Ishikawa (cell line): ENCODE data around the gene SLC22A31.

Source experiments
- CEBPB ChIP-seq: IDR thresholded peaks from 2 replicates; pipeline ENCODE4 v1.6.1; 2012
- CREB1 ChIP-seq: IDR thresholded peaks from 2 replicates; pipeline ENCODE4 v1.6.1; 2012; ENCODE audit warnings: low read depth
- EP300 ChIP-seq: IDR thresholded peaks from 2 replicates; pipeline ENCODE4 v1.6.1; 2012; ENCODE audit warnings: borderline replicate concordance
- FOXM1 ChIP-seq: IDR thresholded peaks from 2 replicates; pipeline ENCODE4 v1.6.1; 2012; ENCODE audit warnings: low read depth, borderline replicate concordance
- NFIC ChIP-seq: IDR thresholded peaks from 2 replicates; pipeline ENCODE4 v1.6.1; 2012
- RAD21 ChIP-seq: IDR thresholded peaks from 2 replicates; pipeline ENCODE4 v1.6.1; 2012; ENCODE audit warnings: low read depth
- TAF1 ChIP-seq: IDR thresholded peaks from 2 replicates; pipeline ENCODE4 v1.6.1; 2012; ENCODE audit warnings: low read depth, mild to moderate bottlenecking
- TCF12 ChIP-seq: IDR thresholded peaks from 2 replicates; pipeline ENCODE4 v1.6.1; 2012; ENCODE audit warnings: low read depth
- TEAD4 ChIP-seq: IDR thresholded peaks from 2 replicates; pipeline ENCODE4 v1.6.1; 2012
- YY1 ChIP-seq: IDR thresholded peaks from 2 replicates; pipeline ENCODE4 v1.6.1; 2012; ENCODE audit warnings: low read depth
- ZBTB7A ChIP-seq: IDR thresholded peaks from 2 replicates; pipeline ENCODE4 v1.6.1; 2012; ENCODE audit warnings: low read depth
- TF ChIP-seq, protein P1 (sequence below): IDR thresholded peaks from 2 replicates; pipeline ENCODE4 v1.6.1; 2012
- TF ChIP-seq, protein P2 (sequence below): IDR thresholded peaks from 2 replicates; pipeline ENCODE4 v1.6.1; 2012
- TF ChIP-seq, protein P3 (sequence below): IDR thresholded peaks from 2 replicates; pipeline ENCODE4 v1.6.1; 2012; ENCODE audit warnings: low read depth, mild to moderate bottlenecking

Gene SLC22A31

DNA sequence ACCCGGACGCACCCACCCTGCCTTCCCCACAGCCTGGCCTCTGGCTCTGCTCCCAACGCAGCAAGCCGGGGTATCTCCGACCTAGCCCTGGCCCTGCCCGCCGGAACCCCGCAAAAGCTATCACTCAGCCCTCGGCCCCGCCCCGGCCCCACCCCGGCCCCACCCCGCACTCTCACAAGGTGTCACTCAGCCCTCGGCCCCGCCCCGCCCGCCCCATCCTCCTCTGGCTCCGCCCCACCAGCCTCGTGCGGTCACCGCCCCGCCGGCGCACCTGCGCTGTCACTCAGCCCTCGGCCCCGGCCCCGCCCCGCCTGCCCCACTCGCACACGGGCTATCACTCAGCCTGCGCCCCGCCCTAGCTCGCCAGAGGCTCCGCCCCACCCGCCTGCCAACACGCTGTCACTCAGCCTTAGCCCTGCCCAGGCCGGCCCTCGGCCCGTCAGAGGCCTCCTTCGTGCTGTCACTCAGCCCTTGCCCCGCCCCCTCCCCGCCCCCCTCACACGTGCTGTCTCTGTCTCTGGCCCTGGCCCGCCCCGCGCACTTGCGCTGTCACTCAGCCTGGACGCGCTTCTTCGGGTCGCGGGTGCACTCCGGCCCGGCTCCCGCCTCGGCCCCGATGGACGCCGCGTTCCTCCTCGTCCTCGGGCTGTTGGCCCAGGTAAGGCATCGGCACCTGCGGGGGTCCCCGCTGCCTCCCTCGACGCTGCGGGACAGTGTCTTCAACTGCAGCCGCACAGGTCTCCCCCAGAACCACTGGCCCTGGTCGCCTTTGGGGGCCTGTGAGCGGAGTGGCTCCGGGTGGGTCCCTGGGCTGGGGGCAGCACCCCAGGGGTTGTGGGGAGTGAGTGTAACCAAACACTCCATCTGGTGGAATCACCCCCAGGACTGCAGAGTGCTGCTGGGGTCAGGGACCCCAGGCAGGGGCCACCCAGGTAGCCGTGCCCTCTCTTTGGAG is 28.8 kb downstream of the SLC22A31 start, which contains the start of gene CDH15:
TSS of gene CDH15 (plus strand) at position 533 of the 955 bp plus-strand sequence. CDS start at position 617, 84 bp downstream.
- no peak for TF ChIP-seq FOXM1
- TF ChIP-seq, protein P1, sequence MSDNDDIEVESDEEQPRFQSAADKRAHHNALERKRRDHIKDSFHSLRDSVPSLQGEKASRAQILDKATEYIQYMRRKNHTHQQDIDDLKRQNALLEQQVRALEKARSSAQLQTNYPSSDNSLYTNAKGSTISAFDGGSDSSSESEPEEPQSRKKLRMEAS: peak; percentile 74; the same call in 1 of the 2 replicates
- TF ChIP-seq, protein P2, sequence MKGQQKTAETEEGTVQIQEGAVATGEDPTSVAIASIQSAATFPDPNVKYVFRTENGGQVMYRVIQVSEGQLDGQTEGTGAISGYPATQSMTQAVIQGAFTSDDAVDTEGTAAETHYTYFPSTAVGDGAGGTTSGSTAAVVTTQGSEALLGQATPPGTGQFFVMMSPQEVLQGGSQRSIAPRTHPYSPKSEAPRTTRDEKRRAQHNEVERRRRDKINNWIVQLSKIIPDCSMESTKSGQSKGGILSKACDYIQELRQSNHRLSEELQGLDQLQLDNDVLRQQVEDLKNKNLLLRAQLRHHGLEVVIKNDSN: peak; percentile 60; the same call in 1 of the 2 replicates
- TF ChIP-seq YY1: no peak
- no peak for TF ChIP-seq ZBTB7A

DNA sequence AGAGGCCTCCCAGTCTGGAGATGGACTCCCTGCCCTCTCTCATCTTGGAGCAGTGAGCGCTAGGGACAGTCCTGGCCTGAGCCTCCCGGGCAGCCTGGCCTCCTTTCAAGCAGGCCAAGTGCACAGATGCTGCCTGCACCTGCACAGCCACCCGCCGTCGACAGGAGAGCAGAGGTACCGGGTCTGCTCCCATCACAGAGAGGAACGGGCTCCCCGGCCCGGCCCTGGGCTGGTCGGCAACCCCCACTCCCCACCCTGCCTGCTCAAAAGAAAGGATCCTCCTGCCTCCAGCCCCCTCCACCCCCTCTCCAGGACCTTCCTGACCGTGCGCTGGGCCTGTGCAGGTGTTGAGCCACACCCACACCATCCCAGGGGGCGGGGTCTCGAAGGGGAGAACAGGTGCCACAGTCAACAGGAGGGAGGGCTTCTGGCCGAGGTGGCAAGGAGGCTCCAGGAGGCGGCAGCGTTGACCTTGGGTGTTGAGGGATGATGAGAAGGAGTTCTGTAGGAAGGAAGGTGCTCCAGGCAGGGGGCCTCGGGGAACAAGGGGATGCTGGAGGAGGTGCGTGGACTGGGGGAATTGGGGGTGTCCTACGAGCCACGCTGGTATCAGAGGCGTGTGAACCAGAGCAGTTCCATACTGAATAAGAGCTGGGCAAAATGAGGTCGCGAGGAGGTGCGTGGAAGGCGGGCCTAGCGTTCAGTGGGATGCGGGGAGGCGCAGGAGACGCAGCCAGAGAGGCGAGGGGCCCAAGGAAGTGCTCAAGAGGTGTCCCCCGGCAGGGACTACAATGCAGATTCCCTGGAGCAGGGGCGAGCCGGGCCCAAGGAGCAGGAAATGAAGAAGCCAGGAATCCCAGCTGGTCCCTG is 29.8 kb downstream of the SLC22A31 start:
- TF ChIP-seq, protein P1: peak; percentile 25; the same call in 1 of the 2 replicates
- TF ChIP-seq EP300: no peak

DNA sequence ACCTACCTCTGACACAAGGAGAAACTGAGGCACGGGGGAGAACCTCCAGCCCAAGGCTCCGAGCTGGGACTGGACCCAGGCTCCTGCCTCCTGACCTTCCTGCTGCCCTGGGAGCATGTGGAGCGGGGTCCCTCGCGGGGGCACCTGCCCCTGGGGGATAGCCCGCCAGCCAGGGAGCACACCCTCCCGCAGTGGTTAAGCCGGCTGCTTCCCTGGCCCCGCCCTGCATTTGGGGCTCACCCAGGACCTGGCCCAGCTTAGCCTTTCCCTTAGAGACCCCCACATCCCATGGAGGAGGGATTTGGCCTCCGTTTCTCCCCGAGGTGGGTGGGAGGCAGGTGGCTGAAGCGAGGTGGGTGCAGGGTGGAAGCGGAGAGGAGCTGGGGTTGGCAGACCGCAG is 30.6 kb downstream of the SLC22A31 start:
- TF ChIP-seq TCF12 (no peak), YY1 (no peak), CREB1 (no peak), CEBPB (no peak), EP300 (no peak), TAF1 (no peak), ZBTB7A (no peak)

DNA sequence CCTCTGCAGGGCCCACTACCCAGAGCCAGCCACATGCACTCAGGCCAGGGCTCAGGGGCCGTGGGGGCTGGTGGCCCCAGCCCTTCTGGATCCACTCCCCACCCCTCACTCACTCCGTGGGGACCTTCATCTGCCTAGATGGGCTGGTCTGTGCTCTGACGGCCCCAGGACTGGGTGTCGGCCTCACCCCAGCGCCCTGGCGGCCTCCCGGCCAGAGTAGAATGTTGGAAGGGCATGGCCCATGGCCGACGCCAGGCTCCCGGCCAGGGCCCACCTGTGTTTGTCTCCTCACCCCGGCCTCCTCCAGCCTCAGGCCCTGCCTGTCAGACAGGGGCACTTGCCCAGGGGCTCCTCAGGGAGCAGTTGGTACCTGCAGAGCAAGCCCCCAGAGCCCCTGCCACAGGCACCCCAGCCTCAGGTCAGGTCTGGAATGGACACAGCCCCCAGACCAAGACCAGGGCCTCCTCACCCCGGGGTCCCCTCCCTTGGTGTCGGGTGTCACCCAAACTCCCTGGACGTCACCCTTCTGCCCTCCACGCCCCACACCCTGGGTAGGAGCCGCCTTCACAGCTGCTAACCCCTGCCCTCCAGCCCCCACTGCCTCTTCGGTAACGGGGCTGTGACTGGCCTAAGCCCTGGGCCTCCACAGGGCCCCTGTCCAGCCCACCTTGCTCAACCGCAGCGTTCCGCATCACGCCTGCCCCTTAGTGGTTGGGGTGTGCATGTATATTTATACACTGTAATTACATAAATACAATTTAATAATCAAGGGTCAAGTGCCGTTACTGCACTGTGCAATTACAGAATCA is 31.8 kb downstream of the SLC22A31 start:
- TF ChIP-seq NFIC (no peak), ZBTB7A (no peak)

DNA sequence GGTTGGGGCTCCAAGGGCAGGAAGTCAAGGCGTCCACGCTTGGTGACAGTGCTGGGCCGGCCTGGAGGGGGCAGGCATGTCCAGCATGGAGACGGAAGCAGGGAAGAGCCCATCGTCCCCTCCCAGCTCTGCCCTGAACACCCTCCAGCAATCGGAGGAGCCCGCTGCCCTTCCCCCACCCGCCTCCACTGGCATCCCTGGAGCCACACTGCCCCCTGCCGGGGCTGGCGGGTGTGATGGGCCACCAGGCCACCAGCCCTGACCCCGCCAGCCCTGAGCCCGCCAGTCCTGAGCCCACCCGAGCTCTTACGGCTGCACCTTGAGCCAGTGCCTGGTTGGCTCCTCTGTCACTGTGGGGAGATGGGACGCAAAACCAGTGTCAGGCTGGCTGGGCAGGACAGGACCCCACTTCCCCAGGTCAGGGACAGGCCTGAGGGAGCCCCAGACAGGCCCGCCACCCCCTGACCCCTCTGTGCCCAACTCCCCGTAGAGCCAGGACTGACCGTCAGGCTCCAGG is 32.9 kb downstream of the SLC22A31 start:
- TF ChIP-seq TAF1 (no peak), YY1 (no peak), EP300 (0 out of 2 replicates have a peak, but pooled peaks have one; percentile 22), RAD21 (peak; percentile 96)
- TF ChIP-seq, protein P2: no peak
- TF ChIP-seq, protein P1: no peak

DNA sequence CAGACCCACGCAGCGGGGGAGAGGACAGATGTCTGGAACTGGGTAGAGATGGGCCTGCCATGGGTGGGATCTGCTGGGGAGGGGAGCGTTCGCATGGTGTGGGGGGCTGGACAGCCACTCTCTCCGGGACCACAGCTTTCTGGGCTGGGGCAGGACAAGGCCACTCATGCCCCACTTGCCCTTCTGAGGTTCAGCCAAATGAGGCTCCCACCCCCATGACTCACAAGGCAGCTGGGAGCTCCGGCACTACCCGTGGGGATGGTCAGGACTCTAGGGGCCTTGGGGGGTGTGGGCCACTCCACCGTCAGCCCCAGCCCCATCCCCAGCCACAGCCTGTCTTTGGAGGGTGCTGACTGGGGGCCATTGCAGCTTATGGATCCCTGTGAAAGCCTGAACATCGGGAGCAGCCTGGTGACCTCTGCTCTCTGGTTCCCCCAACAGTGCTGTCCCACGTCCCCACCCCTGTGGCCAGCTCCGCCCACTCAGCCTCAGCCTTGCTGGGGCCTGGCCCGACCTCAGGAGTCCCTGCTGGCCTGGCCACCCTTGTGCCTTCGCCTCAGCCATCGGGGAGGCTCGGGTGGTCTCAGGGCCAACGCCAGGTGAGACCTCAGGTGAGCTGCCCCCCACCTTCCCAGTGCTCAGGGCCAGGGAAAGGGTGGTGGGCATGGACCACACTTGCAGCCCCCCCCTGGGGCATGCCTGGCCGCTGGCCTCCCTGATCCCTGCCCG is 33.5 kb downstream of the SLC22A31 start:
- TF ChIP-seq ZBTB7A: no peak
- no peak for TF ChIP-seq FOXM1
- no peak for TF ChIP-seq CEBPB
- TF ChIP-seq TEAD4: no peak
- no peak for TF ChIP-seq TCF12
- no peak for TF ChIP-seq TAF1
- no peak for TF ChIP-seq YY1
- TF ChIP-seq, protein P1: no peak
- TF ChIP-seq CREB1: no peak
- TF ChIP-seq EP300: no peak
- TF ChIP-seq NFIC: no peak

DNA sequence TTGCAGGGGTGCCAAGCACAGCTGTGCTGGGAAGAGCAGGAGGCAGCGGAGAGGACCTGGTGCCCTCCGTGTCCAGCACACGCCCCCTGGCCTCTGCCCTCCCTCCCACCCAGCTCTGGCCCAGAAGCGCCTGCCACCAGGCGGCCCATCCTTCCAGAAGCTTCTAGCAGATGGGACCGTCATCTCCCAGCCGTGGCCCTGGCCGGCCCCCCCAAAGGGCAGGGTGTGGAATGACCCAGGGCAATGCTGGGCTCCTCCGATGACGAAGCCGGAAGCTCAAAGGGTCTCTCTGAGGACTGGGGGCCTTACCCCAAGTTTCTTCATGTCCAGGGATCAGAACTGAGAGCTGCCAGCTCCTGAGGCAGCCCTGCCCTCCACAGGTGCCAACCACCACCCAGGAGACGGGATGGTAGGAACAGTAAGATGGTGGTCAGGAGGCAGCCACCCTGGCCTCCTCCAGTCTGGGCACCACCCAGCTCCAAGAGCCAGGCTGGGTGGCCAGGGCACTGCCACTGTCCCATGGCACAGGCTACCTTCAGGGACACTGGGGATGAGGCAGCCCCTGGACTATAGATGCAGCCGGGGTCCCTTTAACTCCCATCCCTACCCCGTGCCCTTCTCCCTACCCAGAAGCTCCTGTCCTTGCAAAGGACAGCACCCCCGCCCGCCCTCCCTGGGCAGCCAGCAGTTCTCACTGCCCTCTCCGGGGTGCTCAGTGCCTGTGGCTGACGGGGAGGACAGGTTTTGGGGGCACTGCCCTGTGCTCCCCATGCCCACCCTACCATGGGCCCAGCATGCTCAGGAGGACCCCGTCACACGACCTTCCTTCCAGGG is 35.3 kb downstream of the SLC22A31 start:
- TF ChIP-seq, protein P3, sequence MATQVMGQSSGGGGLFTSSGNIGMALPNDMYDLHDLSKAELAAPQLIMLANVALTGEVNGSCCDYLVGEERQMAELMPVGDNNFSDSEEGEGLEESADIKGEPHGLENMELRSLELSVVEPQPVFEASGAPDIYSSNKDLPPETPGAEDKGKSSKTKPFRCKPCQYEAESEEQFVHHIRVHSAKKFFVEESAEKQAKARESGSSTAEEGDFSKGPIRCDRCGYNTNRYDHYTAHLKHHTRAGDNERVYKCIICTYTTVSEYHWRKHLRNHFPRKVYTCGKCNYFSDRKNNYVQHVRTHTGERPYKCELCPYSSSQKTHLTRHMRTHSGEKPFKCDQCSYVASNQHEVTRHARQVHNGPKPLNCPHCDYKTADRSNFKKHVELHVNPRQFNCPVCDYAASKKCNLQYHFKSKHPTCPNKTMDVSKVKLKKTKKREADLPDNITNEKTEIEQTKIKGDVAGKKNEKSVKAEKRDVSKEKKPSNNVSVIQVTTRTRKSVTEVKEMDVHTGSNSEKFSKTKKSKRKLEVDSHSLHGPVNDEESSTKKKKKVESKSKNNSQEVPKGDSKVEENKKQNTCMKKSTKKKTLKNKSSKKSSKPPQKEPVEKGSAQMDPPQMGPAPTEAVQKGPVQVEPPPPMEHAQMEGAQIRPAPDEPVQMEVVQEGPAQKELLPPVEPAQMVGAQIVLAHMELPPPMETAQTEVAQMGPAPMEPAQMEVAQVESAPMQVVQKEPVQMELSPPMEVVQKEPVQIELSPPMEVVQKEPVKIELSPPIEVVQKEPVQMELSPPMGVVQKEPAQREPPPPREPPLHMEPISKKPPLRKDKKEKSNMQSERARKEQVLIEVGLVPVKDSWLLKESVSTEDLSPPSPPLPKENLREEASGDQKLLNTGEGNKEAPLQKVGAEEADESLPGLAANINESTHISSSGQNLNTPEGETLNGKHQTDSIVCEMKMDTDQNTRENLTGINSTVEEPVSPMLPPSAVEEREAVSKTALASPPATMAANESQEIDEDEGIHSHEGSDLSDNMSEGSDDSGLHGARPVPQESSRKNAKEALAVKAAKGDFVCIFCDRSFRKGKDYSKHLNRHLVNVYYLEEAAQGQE: no peak
- TF ChIP-seq FOXM1 (no peak), CEBPB (no peak), RAD21 (no peak), TEAD4 (no peak)
- TF ChIP-seq, protein P1: no peak
